H1 (cell line): ENCODE measurements around the gene BBS12. TPM values are rescaled to one million over a fixed set of nuclear protein-coding genes. Genes with fewer than 3 reads are reported as not detected.

Experiments
- CTCF ChIA-PET: fragments of 300-600 bp; sonication (Branson Sonifier 250); formaldehyde crosslinking; loops from one replicate; lab custom pipeline; 2021; ENCODE audit not compliant: partially characterized antibody; lab: Charles Lee
- POLR2A ChIA-PET: fragments of 300-600 bp; sonication (Branson Sonifier 250); formaldehyde crosslinking; loops from one replicate; lab custom pipeline; 2021; ENCODE audit warnings: inconsistent platforms; ENCODE audit not compliant: partially characterized antibody; lab: Charles Lee
- DNase-seq, 2 experiments: peaks; one replicate each; pipeline versions ENCODE4 v3.0.0 to v3.0.0-alpha.2; 2010 to 2022; ENCODE audit warnings: low spot score in 2 of 2, low read depth in 1 of 2, mixed read lengths in 1 of 2
- FAIRE-seq: peaks from 2 replicates; lab custom pipeline; 2011; peaks lifted over from hg19 to GRCh38; lab: Jason Lieb, UNC
- H2AFZ ChIP-seq: 2 replicates; pipeline ENCODE4 v1.8.1; 2012; ENCODE audit warnings: low read length, inconsistent platforms
- H2AK5ac ChIP-seq: 2 replicates; pipeline ENCODE4 v1.6.1; 2013; ENCODE audit warnings: low read depth, low read length
- H2BK120ac ChIP-seq: replicated peaks from 2 replicates; pipeline ENCODE3; 2013; ENCODE audit warnings: low read depth, low read length, inconsistent platforms
- H2BK12ac ChIP-seq: 2 replicates; pipeline ENCODE4 v1.6.1; 2013; ENCODE audit warnings: low read depth, low read length
- H2BK15ac ChIP-seq: 2 replicates; pipeline ENCODE4 v1.6.1; 2013; ENCODE audit warnings: low read length
- H2BK20ac ChIP-seq: 2 replicates; pipeline ENCODE4 v1.6.1; 2013; ENCODE audit warnings: low read length
- H2BK5ac ChIP-seq: 2 replicates; pipeline ENCODE4 v1.6.1; 2013; ENCODE audit warnings: low read depth, low read length
- H3K14ac ChIP-seq: 2 replicates; pipeline ENCODE4 v1.6.1; 2013; ENCODE audit warnings: inconsistent platforms; ENCODE audit not compliant: insufficient read length
- H3K18ac ChIP-seq: 2 replicates; pipeline ENCODE4 v1.6.1; 2013; ENCODE audit warnings: low read length; ENCODE audit errors: extremely low read depth
- H3K23ac ChIP-seq: 2 replicates; pipeline ENCODE4 v1.6.1; 2013; ENCODE audit warnings: inconsistent platforms; ENCODE audit not compliant: insufficient read length
- H3K23me2 ChIP-seq: 2 replicates; pipeline ENCODE4 v1.6.1; 2013; ENCODE audit warnings: low read depth, low read length
- H3K27ac ChIP-seq: 2 replicates; pipeline ENCODE4 v1.6.1; 2011; ENCODE audit warnings: low read depth, low read length, inconsistent platforms
- H3K27me3 ChIP-seq, 4 experiments: replicated peaks in 1 of 4; 1 replicate in 1 of 4; 2 replicates in 3 of 4; pipeline versions ENCODE4 v1.6.1 to v1.8.1; 2011 to 2013; ENCODE audit warnings: low read length in 3 of 4, mild to moderate bottlenecking in 3 of 4, inconsistent platforms in 2 of 4, mixed read lengths in 2 of 4, moderate library complexity in 1 of 4; ENCODE audit not compliant: control insufficient read depth in 3 of 4, insufficient read depth in 3 of 4; ENCODE audit errors: extremely low read depth in 1 of 4
- H3K36me3 ChIP-seq, 4 experiments: 2 replicates each; pipeline versions ENCODE4 v1.6.1 to v1.8.1; 2011 to 2013; ENCODE audit warnings: mild to moderate bottlenecking in 4 of 4, low read length in 3 of 4, moderate library complexity in 2 of 4, control low read depth in 1 of 4, inconsistent platforms in 1 of 4; ENCODE audit not compliant: insufficient read depth in 4 of 4, control insufficient read depth in 2 of 4
- H3K4ac ChIP-seq: replicated peaks from 2 replicates; pipeline ENCODE3; 2013; ENCODE audit warnings: low read length, low read depth, mixed read lengths, inconsistent platforms; ENCODE audit not compliant: insufficient read length
- H3K4me1 ChIP-seq, 4 experiments: replicated peaks in 1 of 4; 1 replicate in 1 of 4; 2 replicates in 3 of 4; pipeline versions ENCODE4 v1.6.1 to v1.8.1; 2011 to 2013; ENCODE audit warnings: low read length in 3 of 4, inconsistent platforms in 2 of 4, mixed read lengths in 1 of 4; ENCODE audit not compliant: insufficient read depth in 4 of 4, control insufficient read depth in 3 of 4
- H3K4me2 ChIP-seq, 2 experiments: 2 replicates each; pipeline versions ENCODE4 v1.6.1 to v1.8.1; 2011 to 2013; ENCODE audit warnings: low read depth in 2 of 2, low read length in 2 of 2, control low read depth in 1 of 2, inconsistent platforms in 1 of 2, mild to moderate bottlenecking in 1 of 2; ENCODE audit not compliant: insufficient read depth in 1 of 2
- H3K4me3 ChIP-seq, 4 experiments: fragments of 200-600, 300-600 bp in 1 of 4; sonication (generic), shearing (Covaris generic), sonication (Bioruptor Twin) in 1 of 4; 2 replicates each; pipeline versions ENCODE4 v1.5.1 to v1.8.1; 2011 to 2016; ENCODE audit warnings: low read length in 4 of 4, low read depth in 3 of 4, control low read depth in 2 of 4, inconsistent platforms in 2 of 4, mild to moderate bottlenecking in 2 of 4, mixed read lengths in 1 of 4, moderate library complexity in 1 of 4; ENCODE audit not compliant: insufficient read depth in 2 of 4; ENCODE audit errors: extremely low read depth in 1 of 4
- H3K56ac ChIP-seq: replicated peaks from 2 replicates; pipeline ENCODE3; 2013; ENCODE audit warnings: low read depth, mild to moderate bottlenecking, mixed read lengths, low read length, inconsistent platforms; ENCODE audit not compliant: insufficient read length
- H3K79me1 ChIP-seq: 2 replicates; pipeline ENCODE4 v1.6.1; 2013; ENCODE audit warnings: low read depth, low read length, control low read depth
- H3K79me2 ChIP-seq, 2 experiments: 2 replicates each; pipeline versions ENCODE4 v1.6.1 to v1.8.1; 2012 to 2013; ENCODE audit warnings: low read length in 2 of 2, mild to moderate bottlenecking in 2 of 2, inconsistent platforms in 1 of 2; ENCODE audit not compliant: insufficient read depth in 2 of 2, control insufficient read depth in 1 of 2
- H3K9ac ChIP-seq, 4 experiments: replicated peaks in 1 of 4; 1 replicate in 1 of 4; 2 replicates in 3 of 4; pipeline versions ENCODE4 v1.6.1 to v1.8.1; 2011 to 2013; ENCODE audit warnings: low read depth in 3 of 4, low read length in 3 of 4, control low read depth in 2 of 4, mild to moderate bottlenecking in 2 of 4, moderate library complexity in 2 of 4, inconsistent platforms in 1 of 4; ENCODE audit errors: extremely low read depth in 1 of 4
- H3K9me3 ChIP-seq, 2 experiments: 2 replicates each; pipeline versions ENCODE4 v1.6.1 to v1.8.1; 2012 to 2013; ENCODE audit warnings: mild to moderate bottlenecking in 2 of 2, moderate library complexity in 2 of 2, control low read depth in 1 of 2, inconsistent platforms in 1 of 2, low read depth in 1 of 2, low read length in 1 of 2, mixed read lengths in 1 of 2; ENCODE audit not compliant: insufficient read depth in 2 of 2
- H4K20me1 ChIP-seq, 2 experiments: replicated peaks in 1 of 2; 2 replicates each; pipeline versions ENCODE3 to v1.8.1; 2011 to 2013; ENCODE audit warnings: inconsistent platforms in 2 of 2, low read length in 2 of 2, mild to moderate bottlenecking in 1 of 2; ENCODE audit not compliant: insufficient read depth in 2 of 2, control insufficient read depth in 1 of 2
- H4K5ac ChIP-seq: 2 replicates; pipeline ENCODE4 v1.6.1; 2013; ENCODE audit warnings: low read length, low read depth, mixed read lengths, inconsistent platforms; ENCODE audit not compliant: insufficient read length
- H4K8ac ChIP-seq: 2 replicates; pipeline ENCODE4 v1.8.0; 2013; ENCODE audit warnings: mild to moderate bottlenecking, moderate library complexity, low read length, inconsistent platforms; ENCODE audit not compliant: insufficient read depth; ENCODE audit errors: extremely low read depth
- H4K91ac ChIP-seq: replicated peaks from 2 replicates; pipeline ENCODE3; 2013; ENCODE audit warnings: low read length, mixed read lengths, inconsistent platforms; ENCODE audit not compliant: insufficient read length
- BRCA1 ChIP-seq: IDR thresholded peaks from 2 replicates; pipeline ENCODE4 v1.6.1; 2012; ENCODE audit warnings: low read depth, low read length, improper control_type of control experiment
- CTBP2 ChIP-seq: IDR thresholded peaks from 2 replicates; pipeline ENCODE4 v1.7.0; 2011; ENCODE audit warnings: borderline replicate concordance, mild to moderate bottlenecking, moderate library complexity, mixed read lengths, low read length; ENCODE audit not compliant: insufficient read depth, insufficient read length
- JUND ChIP-seq: IDR thresholded peaks from 2 replicates; pipeline ENCODE4 v1.6.1; 2011; ENCODE audit warnings: mild to moderate bottlenecking, improper control_type of control experiment, low read length
- KDM5A ChIP-seq: fragments of 200-600 bp; IDR thresholded peaks from 2 replicates; pipeline ENCODE4 v1.7.1; 2012; ENCODE audit warnings: mild to moderate bottlenecking, low read length, inconsistent platforms, mixed read lengths
- MAFK ChIP-seq: IDR thresholded peaks from 2 replicates; pipeline ENCODE4 v1.6.1; 2012; ENCODE audit warnings: low read depth, mild to moderate bottlenecking, improper control_type of control experiment, low read length
- NRF1 ChIP-seq: IDR thresholded peaks from 2 replicates; pipeline ENCODE4 v1.6.1; 2011; ENCODE audit warnings: mild to moderate bottlenecking, low read depth, low read length, improper control_type of control experiment
- POLR2A ChIP-seq, 2 experiments: IDR thresholded peaks; 1 replicate in 1 of 2; 2 replicates in 1 of 2; pipeline ENCODE4 v1.6.1; 2011; ENCODE audit warnings: low read depth in 2 of 2, low read length in 2 of 2, mild to moderate bottlenecking in 2 of 2; ENCODE audit errors: control extremely low read depth in 1 of 2
- RAD21 ChIP-seq, 2 experiments: IDR thresholded peaks in 1 of 2; conservative IDR thresholded peaks in 1 of 2; 2 replicates each; pipeline ENCODE4 v1.6.1; 2011; ENCODE audit warnings: low read depth in 2 of 2, low read length in 2 of 2, improper control_type of control experiment in 1 of 2, inconsistent platforms in 1 of 2, mild to moderate bottlenecking in 1 of 2, moderate library complexity in 1 of 2
- SAP30 ChIP-seq: fragments of 300-600 bp; sonication (generic); IDR thresholded peaks from 2 replicates; pipeline ENCODE4 v1.7.1; 2012; ENCODE audit warnings: low read length, moderate library complexity, mild to moderate bottlenecking, inconsistent platforms; ENCODE audit not compliant: insufficient read depth, insufficient replicate concordance
- SRF ChIP-seq: IDR thresholded peaks from 2 replicates; pipeline ENCODE4 v1.6.1; 2011; ENCODE audit warnings: mild to moderate bottlenecking, low read depth, low read length, moderate library complexity
- YY1 ChIP-seq: IDR thresholded peaks from 2 replicates; pipeline ENCODE4 v1.6.1; 2011; ENCODE audit warnings: low read depth, mild to moderate bottlenecking, low read length
- WGBS, 2 experiments: shearing (Covaris generic) in 1 of 2; methylation state at CpG; one replicate each; pipeline versions ENCODE4 v1.1.6 to v1.1.7; 2013 to 2015; ENCODE audit warnings: low lambda C conversion rate in 2 of 2, mixed read lengths in 2 of 2, inconsistent platforms in 1 of 2, low coverage in 1 of 2, missing lambda C conversion rate in 1 of 2; ENCODE audit not compliant: insufficient replicate concordance in 2 of 2, insufficient coverage in 1 of 2, insufficient read length in 1 of 2; ENCODE audit errors: extremely low coverage in 1 of 2, missing lambda C conversion rate in 1 of 2; 5-methylcytosine and 5-hydroxymethylcytosine counted together
- polyA plus RNA-seq, 7 experiments: library from polyadenylated mRNA; depleted of rRNA in 3 of 7; stranded (reverse) in 5 of 7; unstranded in 2 of 7; fragments of >200 nt in 5 of 7; fragments of 200-250 nt in 2 of 7; gene quantifications; 1 replicate in 5 of 7; 2 replicates in 1 of 7; 4 replicates in 1 of 7; pipeline versions ENCODE4 v1.2.1 to v1.2.3, GENCODE V29; 2011 to 2013; ENCODE audit warnings: missing spikeins in 2 of 7, mixed read lengths in 2 of 7
- total RNA-seq: library from RNA; stranded (reverse); fragmentation: NEBNext Ultra II Directional; extraction: Animal tissue kit (Norgen Biotek cat#: 25700); gene quantifications from 2 replicates; pipeline ENCODE4 v1.2.1, GENCODE V29; 2021
- TF ChIP-seq, protein P1 (sequence below): IDR thresholded peaks from 2 replicates; pipeline ENCODE4 v1.6.1; 2012; ENCODE audit warnings: inconsistent platforms
- TF ChIP-seq, protein P2 (sequence below): IDR thresholded peaks from 2 replicates; pipeline ENCODE4 v1.6.1; 2011; ENCODE audit warnings: low read depth, mild to moderate bottlenecking, low read length; ENCODE audit not compliant: insufficient read depth

Gene BBS12
- total and polyA plus RNA-seq, 2 of the 8 experiments (the other 6 are each of a cell fraction or from before 2014, with no cell fraction given), result 0.88 to 2.6 TPM

DNA sequence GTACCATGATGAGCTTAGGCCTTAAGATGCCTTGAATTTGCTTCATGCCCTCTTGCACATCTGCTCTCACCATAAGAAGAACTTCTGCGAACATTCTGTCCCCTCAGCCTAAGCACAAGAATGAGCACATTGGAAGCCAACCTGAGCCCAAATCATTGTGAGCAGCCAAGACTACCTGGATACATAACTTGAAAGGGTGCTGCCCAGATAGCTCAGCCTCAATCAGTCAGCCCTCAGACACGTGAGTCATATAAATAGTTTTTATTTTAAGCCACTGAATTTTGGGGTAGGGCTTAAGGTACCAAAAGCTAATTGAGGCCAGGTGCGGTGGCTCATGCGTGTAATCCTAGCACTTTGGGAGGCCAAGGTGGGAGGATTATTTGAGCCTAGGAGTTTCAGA is 27.5 kb upstream of the BBS12 start:
- Histone ChIP-seq H3K4me3 (no peak overlapping the region), H4K8ac (no peak overlapping the region), H3K36me3 (no peaks in the 10 kb centered on the region), H3K79me1 (no peaks in the 10 kb centered on the region), H2BK5ac (no peak overlapping the region), H2BK120ac (no peak overlapping the region), H3K23me2 (no peaks in the 10 kb centered on the region), H3K9me3 (no peaks in the 10 kb centered on the region), H3K79me2 (no peaks in the 10 kb centered on the region), H3K14ac (no peak overlapping the region), H2AFZ (no peak overlapping the region), H2BK12ac (no peak overlapping the region), H3K4me1 (no peaks in the 10 kb centered on the region), H4K20me1 (no peaks in the 10 kb centered on the region), H3K27ac (no peak overlapping the region), H3K18ac (no peak overlapping the region), H3K23ac (no peak overlapping the region), H2BK15ac (no peak overlapping the region), H4K91ac (no peak overlapping the region), H2AK5ac (no peak overlapping the region), H3K9ac (no peak overlapping the region), H3K4ac (no peak overlapping the region), H4K5ac (no peak overlapping the region), H2BK20ac (no peak overlapping the region), H3K4me2 (no peak overlapping the region), H3K27me3 (no peaks in the 10 kb centered on the region; a peak in 1 of 7 replicates), H3K56ac (no peak overlapping the region)
- ChIA-PET CTCF (interaction anchor here (0.6 to 1.9 kb wide), 3 partner anchors 12 to 570 kb away, joined by 3 to 11 read pairs (median 3); no protein-coding TSS in a partner anchor), POLR2A (interaction anchor here (1.0 kb wide), 1 partner anchor 12 kb away, joined by 3 read pairs; no protein-coding TSS in a partner anchor)
- FAIRE-seq (no peak), DNase-seq (no peak)
- no peak for TF ChIP-seq YY1
- TF ChIP-seq, protein P1, sequence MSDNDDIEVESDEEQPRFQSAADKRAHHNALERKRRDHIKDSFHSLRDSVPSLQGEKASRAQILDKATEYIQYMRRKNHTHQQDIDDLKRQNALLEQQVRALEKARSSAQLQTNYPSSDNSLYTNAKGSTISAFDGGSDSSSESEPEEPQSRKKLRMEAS, result no peak
- TF ChIP-seq, protein P2, sequence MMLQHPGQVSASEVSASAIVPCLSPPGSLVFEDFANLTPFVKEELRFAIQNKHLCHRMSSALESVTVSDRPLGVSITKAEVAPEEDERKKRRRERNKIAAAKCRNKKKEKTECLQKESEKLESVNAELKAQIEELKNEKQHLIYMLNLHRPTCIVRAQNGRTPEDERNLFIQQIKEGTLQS, result no peak
- no peak for TF ChIP-seq KDM5A
- no peak for TF ChIP-seq POLR2A (IDR thresholded peaks at IDR 0.05; ENCODE audit: control extremely low read depth in 1 of 2, low read depth in 2 of 2, low read length in 2 of 2)
- TF ChIP-seq BRCA1, result no peak
- TF ChIP-seq CTBP2, result no peak
- no peak for TF ChIP-seq MAFK
- TF ChIP-seq RAD21 (IDR thresholded peaks at IDR 0.05 in 1 of 2, conservative IDR thresholded peaks at IDR 0.05 in 1 of 2; ENCODE audit: low read depth in 2 of 2, low read length in 2 of 2), result no peak
- no peak for TF ChIP-seq SRF
- no peak for TF ChIP-seq JUND
- no peak for TF ChIP-seq NRF1
- no peak for TF ChIP-seq SAP30
- WGBS, 2 experiments, result 94% methylated on average over 4 of the region's 4 CpGs; no CpG with 5 or more reads in 1 of the 2 experiments
